HT-29 (cell line): ENCODE measurements around the gene ANXA8. TPM values are rescaled to one million over a fixed set of nuclear protein-coding genes. Genes with fewer than 3 reads are reported as not detected.
"Not testable (repeated sequence)": the region's sequence is repeated elsewhere in the genome, so short reads cannot be mapped to it uniquely, and the experiment has no call there.

Experiments used
- DNase-seq: peaks from one replicate; pipeline ENCODE4 v3.0.0-alpha.2; 2015; ENCODE audit warnings: low spot score
- total RNA-seq: library from RNA; depleted of rRNA; stranded (reverse); fragments of >200 nt; shearing (Covaris generic); gene quantifications from 2 replicates; pipeline ENCODE4 v1.2.3, GENCODE V29; 2014; rRNA removed

The ANXA8 gene, protein sequence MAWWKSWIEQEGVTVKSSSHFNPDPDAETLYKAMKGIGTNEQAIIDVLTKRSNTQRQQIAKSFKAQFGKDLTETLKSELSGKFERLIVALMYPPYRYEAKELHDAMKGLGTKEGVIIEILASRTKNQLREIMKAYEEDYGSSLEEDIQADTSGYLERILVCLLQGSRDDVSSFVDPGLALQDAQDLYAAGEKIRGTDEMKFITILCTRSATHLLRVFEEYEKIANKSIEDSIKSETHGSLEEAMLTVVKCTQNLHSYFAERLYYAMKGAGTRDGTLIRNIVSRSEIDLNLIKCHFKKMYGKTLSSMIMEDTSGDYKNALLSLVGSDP
- not detected in 2 replicates for total RNA-seq

GRCh38 chr10:47483923-47484322, at the start of gene ANXA8:
Gene ANXA8 (minus strand): TSS chr10:47484115. CDS start chr10:47483933, 182 bp downstream.
- not testable (repeated sequence) for DNase-seq

DNA sequence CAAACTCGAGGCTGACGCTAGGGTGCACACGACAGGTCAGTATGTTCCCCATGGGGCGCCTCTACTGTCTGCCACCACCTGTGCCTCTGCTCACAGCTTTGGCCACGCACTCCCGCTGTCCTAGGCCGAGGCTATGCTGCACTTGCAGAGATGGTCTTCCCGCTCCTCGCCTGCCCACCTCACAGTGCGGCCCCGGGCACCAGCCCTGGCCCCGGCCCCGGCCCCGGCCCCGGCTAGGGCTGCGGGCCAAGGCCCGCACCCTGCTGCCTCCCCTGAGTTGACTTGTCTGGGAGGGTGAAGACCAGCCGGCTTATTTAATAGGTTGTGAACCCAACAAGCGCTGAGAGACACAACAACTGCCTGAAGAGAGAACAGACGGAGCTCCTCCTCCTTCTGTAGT, 39.6 kb upstream of the ANXA8 start, which contains the start of gene AGAP9:
Gene AGAP9, minus strand, starts transcription at position 164 of the 400 bp plus-strand sequence. Its CDS starts 112 bp downstream, at position 52.
- not testable (repeated sequence) for DNase-seq

DNA sequence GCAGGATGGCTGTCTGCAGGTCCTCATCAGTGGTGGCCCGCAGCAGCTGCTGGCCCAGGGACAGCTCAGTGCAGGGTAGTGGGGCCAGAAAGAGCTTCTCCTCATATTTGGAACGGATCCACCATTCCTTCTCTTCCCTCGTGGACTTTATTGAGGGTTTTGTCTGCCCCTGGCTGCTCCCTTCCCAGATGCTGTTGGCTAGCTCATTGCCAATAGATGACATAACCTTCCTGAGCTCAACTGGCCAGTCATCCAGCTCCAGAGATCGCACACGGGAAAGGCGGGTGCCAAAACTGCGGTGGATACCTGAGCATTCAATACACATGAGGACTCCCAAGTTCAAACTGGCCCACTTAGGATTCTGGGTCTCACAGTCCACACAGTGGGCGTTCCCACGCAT, 18.4 kb upstream of the ANXA8 start:
- not testable (repeated sequence) for DNase-seq

DNA sequence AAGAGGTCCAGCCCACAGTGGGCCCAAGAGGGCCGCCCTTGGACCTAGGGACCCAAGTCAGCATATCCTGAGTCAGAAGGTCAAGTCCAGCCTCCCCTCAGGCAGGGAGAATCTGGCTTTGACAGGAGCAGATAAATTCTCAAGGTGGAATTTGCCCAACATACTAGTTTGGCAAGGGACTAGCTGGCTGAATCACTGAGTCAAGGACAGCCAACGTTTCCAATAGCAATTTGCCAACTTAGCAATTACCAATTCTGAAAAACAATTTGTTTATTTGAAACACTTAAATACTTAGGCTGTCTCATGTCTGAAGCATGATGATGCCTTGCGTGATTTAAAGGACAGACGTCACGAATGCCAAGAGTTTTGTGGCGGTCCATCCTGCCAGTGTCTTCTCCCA, 10.3 kb upstream of the ANXA8 start:
- not testable (repeated sequence) for DNase-seq

DNA sequence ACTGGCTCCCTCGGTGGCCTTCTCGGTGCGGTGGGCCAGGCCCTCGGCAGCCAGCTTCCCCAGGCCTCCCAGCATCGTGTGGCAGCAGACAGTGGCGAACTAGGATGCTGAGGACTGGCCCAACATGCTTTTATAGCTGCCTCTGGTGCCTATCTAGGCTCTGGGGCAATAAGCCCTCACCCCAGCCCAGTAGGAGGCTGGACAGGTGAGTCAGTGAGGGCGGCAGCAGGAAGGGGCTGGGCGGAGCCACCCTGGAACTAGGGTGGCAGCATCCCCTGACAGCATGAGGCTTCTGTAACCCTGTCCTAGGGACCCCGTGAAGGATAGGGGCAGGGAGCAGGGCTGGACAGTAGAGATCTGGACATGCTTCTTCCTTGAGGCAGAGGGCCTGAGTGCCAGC, 7.7 kb upstream of the ANXA8 start, which contains the start of gene FAM25G:
Gene FAM25G, minus strand, starts transcription at position 101 of the 400 bp plus-strand sequence. Its CDS starts 26 bp downstream, at position 75.
- not testable (repeated sequence) for DNase-seq

- not testable (repeated sequence) for DNase-seq
Observed at GRCh38 chr10:47489630-47490029, 5.7 kb upstream of the ANXA8 start.

GRCh38 chr10:47485943-47486342, 2.0 kb upstream of the ANXA8 start:
- DNase-seq, result not testable (repeated sequence)

- DNase-seq, result not testable (repeated sequence)
Observed at GRCh38 chr10:47484786-47485185, 871 bp upstream of the ANXA8 start.

- DNase-seq, result not testable (repeated sequence)
Observed at GRCh38 chr10:47482367-47482766, 1.5 kb downstream of the ANXA8 start.

DNA sequence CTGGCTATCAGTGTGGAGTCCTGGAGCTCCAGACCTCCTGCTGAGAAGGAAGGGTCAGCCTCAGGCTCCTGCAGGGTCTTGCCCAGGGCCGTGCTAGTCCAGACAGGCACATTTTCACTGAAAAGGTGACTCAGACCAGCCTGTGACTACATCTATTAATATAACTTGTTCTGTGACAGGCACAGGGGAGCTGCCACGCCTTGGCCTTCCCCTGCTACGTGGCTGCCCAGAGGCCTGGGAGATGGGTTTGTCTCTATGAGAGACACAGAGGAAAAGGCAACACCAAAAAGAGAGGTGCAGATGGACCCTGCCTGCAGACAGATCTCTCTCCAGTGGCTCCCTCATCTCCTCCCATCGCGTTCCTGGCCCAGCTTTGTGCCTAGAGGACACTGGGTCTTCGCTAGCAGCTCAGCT, 2.1 kb downstream of the ANXA8 start:
- DNase-seq, result not testable (repeated sequence)

DNA sequence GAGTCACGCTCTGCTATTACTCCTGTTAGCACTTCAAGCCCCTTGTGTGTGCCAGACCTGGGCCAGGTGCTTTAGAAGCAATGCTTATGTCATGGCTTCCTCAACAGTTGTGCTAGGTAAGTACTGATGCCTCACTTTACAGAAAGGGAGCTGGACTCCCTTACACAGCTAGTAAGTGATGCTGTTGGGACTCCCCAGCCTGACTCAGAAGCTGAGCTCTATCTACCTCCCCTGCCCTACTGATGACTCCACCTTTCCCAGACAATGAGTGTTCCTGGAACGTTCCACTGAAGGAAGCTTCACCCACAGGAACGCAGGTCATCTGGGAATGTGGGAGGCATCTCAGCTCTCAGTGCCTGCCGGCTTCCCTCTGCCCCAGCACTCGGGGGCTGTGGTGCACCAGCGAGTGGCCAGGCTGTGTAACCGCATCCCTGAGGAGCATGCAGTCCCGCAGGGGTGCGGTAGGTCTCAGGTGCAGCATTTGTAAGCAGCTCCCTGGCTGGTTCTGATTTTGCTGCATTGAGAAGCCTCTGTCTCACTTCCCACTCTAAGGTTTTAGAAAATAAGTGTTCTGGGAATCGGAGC, 2.6 kb downstream of the ANXA8 start:
- not testable (repeated sequence) for DNase-seq

GRCh38 chr10:47480133-47480532, 3.8 kb downstream of the ANXA8 start:
- not testable (repeated sequence) for DNase-seq

DNA sequence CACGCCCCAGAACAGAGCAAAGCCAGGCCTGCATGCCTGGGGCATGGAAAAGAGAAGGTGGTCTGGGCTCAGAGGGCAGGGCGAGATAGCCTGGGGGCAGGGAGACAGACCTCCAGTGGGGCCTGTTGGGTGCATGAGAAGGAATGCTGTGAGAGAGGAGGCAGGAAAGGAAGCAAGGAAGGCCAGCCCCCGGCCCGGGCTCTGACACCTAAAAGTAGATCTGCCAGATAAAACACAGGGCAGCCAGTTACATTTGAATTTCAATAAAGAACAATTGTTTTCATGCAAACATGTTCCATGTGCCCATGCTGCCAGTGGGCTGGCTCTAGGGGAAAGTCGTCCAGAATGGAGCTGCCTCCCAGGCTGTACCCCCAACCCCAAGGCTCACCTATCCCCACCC, 5.8 kb downstream of the ANXA8 start:
- DNase-seq, result not testable (repeated sequence)

- DNase-seq, result not testable (repeated sequence)
Observed at GRCh38 chr10:47477078-47477477, 6.8 kb downstream of the ANXA8 start.

GRCh38 chr10:47475101-47475500, 8.8 kb downstream of the ANXA8 start:
- not testable (repeated sequence) for DNase-seq

- not testable (repeated sequence) for DNase-seq
Observed at GRCh38 chr10:47473516-47473915, 10.4 kb downstream of the ANXA8 start.

DNA sequence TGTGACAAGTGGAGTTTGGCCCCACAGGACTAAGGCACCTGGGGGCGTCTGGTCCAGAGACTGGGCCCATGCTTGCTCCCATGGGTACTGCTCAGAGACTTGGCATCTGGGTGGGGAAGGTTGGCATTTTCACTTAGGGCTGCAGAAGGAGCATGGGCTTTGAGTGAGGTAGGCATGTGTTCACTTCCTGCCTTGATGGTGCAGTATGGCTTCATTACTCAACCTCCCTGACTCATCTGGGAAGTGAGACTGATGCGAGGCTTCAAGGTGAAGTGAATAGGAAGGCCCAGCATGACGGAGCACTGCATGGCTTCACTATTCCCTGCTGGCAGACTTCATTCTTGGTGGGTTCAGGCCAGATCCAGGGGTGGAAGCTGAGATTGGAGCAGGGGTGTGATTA, 11.3 kb downstream of the ANXA8 start:
- DNase-seq, result not testable (repeated sequence)

- not testable (repeated sequence) for DNase-seq
Observed at GRCh38 chr10:47472072-47472471, 11.8 kb downstream of the ANXA8 start.

- not testable (repeated sequence) for DNase-seq
Observed at GRCh38 chr10:47468731-47469528, 15.0 kb downstream of the ANXA8 start.

DNA sequence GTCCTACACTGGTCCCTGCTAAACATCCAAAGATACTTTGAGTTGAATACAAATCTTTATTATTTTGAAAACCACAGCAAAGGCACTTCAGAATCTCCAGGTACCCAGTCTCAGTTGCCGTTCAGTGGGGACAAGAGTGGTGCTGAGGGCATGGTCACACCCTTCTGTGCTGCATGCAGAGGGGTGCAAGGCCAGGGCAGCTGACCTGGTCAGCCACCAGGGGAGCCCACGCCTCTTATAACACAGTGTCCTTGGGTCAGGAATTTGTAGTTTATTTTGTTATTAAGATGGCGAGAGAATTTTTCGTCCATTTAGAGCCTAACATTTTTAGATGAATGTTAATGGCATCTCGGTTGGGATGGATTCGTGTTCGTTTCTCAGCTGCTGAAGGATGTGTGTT, 16.0 kb downstream of the ANXA8 start:
- DNase-seq, result not testable (repeated sequence)

DNA sequence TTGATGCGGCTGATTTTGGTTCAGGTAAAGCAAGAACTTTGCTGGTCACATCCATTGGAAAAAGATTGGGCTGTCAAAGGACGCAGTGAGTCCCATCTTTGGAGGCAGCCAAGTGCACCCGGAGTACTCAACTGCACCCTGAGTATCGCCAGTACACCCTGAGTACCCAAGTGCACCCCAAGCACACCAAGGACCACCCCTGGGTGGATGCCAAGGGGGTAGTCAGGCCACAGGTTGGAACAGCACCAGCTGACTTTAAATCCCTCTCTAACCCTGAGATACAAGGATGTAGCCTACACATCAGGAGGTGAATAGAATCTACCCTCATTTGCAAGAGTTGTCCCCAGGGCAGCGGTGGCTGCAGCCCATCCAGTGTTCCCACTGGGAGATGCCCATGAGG, 16.5 kb downstream of the ANXA8 start:
- DNase-seq, result not testable (repeated sequence)
